ENCODE results near the gene BMP6.

GRCh38 chr6:7813193-7813592 is 87.3 kb downstream of the BMP6 start:
- no peak for TF ChIP-seq EZH2 (IDR thresholded peaks at IDR 0.05)
- TF ChIP-seq CTCF (IDR thresholded peaks at IDR 0.05): no peak
- no peak for TF ChIP-seq EZH2phosphoT487 (IDR thresholded peaks at IDR 0.05)
